LNCAP (cell line): ENCODE data around the gene KRT82.

Experiments
- CTCF ChIP-seq: fragments of 450-650 bp; IDR thresholded peaks from 2 replicates; pipeline ENCODE4 v1.5.1; 2017; ENCODE audit warnings: mild to moderate bottlenecking

Gene KRT82

GRCh38 chr12:52438305-52439301, 32.5 kb upstream of the KRT82 start:
- no peak for TF ChIP-seq CTCF

GRCh38 chr12:52437508-52437907, 31.4 kb upstream of the KRT82 start:
- TF ChIP-seq CTCF: no peak

- no peak for TF ChIP-seq CTCF
Measured at GRCh38 chr12:52436828-52437474, 30.8 kb upstream of the KRT82 start.

GRCh38 chr12:52436000-52436827, 30.1 kb upstream of the KRT82 start:
- TF ChIP-seq CTCF: no peak

GRCh38 chr12:52435659-52435999, 29.5 kb upstream of the KRT82 start:
- TF ChIP-seq CTCF: no peak

GRCh38 chr12:52434760-52435530, 28.8 kb upstream of the KRT82 start:
- no peak for TF ChIP-seq CTCF
